PC-3 (cell line): ENCODE results near the gene MYRFL.

Experiments
- EZH2 ChIP-seq: fragments of 300-600 bp; sonication (generic); IDR thresholded peaks from one replicate; pipeline ENCODE4 v1.6.1; 2017; ENCODE audit warnings: antibody characterized with exemption, mild to moderate bottlenecking, low read length; ENCODE audit not compliant: unreplicated experiment
- EZH2phosphoT487 ChIP-seq: fragments of 300-600 bp; sonication (generic); IDR thresholded peaks from 2 replicates; pipeline ENCODE4 v1.6.1; 2018; ENCODE audit warnings: mild to moderate bottlenecking, antibody characterized with exemption, low read length, borderline replicate concordance
- TF ChIP-seq, protein P1 (sequence below): fragments of 300-600 bp; sonication (generic); conservative IDR thresholded peaks from 2 replicates; pipeline ENCODE4 v1.5.1; 2017; ENCODE audit warnings: antibody characterized with exemption, low read depth, mild to moderate bottlenecking, low read length

DNA sequence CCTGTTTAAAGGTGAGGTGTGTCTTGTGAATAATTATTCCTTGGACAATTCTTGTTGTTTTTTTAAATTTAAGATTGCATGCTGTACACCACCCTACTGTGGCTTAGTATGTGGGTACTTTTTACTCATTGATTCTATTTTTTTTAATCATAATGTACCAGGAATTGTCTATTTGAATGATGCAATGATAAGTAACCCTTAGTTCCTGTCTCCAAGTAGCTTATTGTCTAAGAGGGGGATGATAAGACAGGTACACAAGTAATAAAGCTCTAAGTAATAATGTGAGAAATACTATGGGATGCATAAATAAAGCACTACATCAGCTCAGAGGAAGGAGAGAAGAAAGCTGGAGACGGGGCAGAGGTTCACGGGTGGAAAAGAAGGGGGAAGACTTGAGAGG, 90.9 kb downstream of the MYRFL start:
- TF ChIP-seq, protein P1, sequence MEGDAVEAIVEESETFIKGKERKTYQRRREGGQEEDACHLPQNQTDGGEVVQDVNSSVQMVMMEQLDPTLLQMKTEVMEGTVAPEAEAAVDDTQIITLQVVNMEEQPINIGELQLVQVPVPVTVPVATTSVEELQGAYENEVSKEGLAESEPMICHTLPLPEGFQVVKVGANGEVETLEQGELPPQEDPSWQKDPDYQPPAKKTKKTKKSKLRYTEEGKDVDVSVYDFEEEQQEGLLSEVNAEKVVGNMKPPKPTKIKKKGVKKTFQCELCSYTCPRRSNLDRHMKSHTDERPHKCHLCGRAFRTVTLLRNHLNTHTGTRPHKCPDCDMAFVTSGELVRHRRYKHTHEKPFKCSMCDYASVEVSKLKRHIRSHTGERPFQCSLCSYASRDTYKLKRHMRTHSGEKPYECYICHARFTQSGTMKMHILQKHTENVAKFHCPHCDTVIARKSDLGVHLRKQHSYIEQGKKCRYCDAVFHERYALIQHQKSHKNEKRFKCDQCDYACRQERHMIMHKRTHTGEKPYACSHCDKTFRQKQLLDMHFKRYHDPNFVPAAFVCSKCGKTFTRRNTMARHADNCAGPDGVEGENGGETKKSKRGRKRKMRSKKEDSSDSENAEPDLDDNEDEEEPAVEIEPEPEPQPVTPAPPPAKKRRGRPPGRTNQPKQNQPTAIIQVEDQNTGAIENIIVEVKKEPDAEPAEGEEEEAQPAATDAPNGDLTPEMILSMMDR, result no peak
- TF ChIP-seq EZH2phosphoT487 (no peak), EZH2 (no peak)
